Amniotic stem cell (primary cell): ENCODE measurements around the gene GIMAP6.
"Not testable (repeated sequence)": the region's sequence is repeated elsewhere in the genome, so short reads cannot be mapped to it uniquely, and the experiment has no call there.

Experiments
- DNase-seq: peaks from one replicate; lab custom pipeline; 2025; lab: John Stamatoyannopoulos, UW

The GIMAP6 gene

GRCh38 chr7:150585199-150585598 lies 47.0 kb downstream of the GIMAP6 start:
- no peak for DNase-seq

- DNase-seq: no peak
Measured at GRCh38 chr7:150580638-150581394, 51.4 kb downstream of the GIMAP6 start.

- not testable (repeated sequence) for DNase-seq
Measured at GRCh38 chr7:150579979-150580637, 52.1 kb downstream of the GIMAP6 start.
